Measurements from ENCODE around the gene INTS11. TPM values are rescaled to one million over a fixed set of nuclear protein-coding genes. Genes with fewer than 3 reads are reported as not detected.
A peak's percentile ranks its signal among the peaks of the same experiment; 100 is the strongest.

INTS11 gene
- total RNA-seq, 1 experiment from 2014 or later = 161 TPM

GRCh38 chr1:1371746-1372711 is 47.6 kb upstream of the INTS11 start:
- Histone ChIP-seq H3K27me3 (ENCODE audit: insufficient read depth, low read length) (no peaks in the 10 kb centered on the region), H3K79me2 (ENCODE audit: insufficient read depth, low read length) (peaks cover 29% of the 10 kb centered on the region), H3K4me2 (ENCODE audit: low read length) (peak overlapping the region; percentile 8), H3K4me3 (replicated peaks in 1 of 2; ENCODE audit: low read depth in 1 of 2, low read length in 2 of 2) (no peak overlapping the region), H3K9me3 (ENCODE audit: control insufficient read depth in 1 of 2, insufficient read depth in 1 of 2, low read depth in 1 of 2, low read length in 2 of 2) (peaks cover 0 to 4% of the 10 kb centered on the region in 2 experiments; a peak in 1 of 4 replicates), H3K9ac (ENCODE audit: low read length) (no peak overlapping the region), H3K4me1 (ENCODE audit: control insufficient read depth in 1 of 2, insufficient read depth in 2 of 2, low read length in 2 of 2) (peaks cover 14 to 33% of the 10 kb centered on the region in 2 experiments), H3K27ac (ENCODE audit: low read depth, low read length) (peak overlapping the region; percentile 27; the same call in 1 of the 2 replicates), H3K9me2 (ENCODE audit: insufficient read depth) (no peaks in the 10 kb centered on the region), H3K36me3 (ENCODE audit: control insufficient read depth in 1 of 2, insufficient read depth in 2 of 2, low read length in 2 of 2) (peaks cover 0 to 11% of the 10 kb centered on the region in 2 experiments; a peak in 1 of 4 replicates), H4K20me1 (ENCODE audit: insufficient read depth) (no peaks in the 10 kb centered on the region), H2AFZ (ENCODE audit: low read depth, low read length, poor library complexity, severe bottlenecking) (no peak overlapping the region)
- ATAC-seq (peak; percentile 52), DNase-seq (ENCODE audit: low read depth, low spot score) (no peak)
- CTCF ChIA-PET = interaction anchor here (0.6 kb wide), 1 partner anchor 134 kb away, joined by 3 read pairs; no protein-coding TSS in a partner anchor
- RAD21 ChIA-PET (ENCODE audit: low non-redundant PET in 1 of 2, low total read pairs in 2 of 2, uncharacterized antibody in 2 of 2, unreplicated experiment in 2 of 2) = interaction anchor here in 1 of 2 experiments (1.1 kb wide), 1 partner anchor 12 kb away, joined by 3 read pairs; no protein-coding TSS in a partner anchor
- intact Hi-C loops (cut with micrococcal nuclease) = no loop called here
- BruUV-seq (replicated peaks) = no TSS peak
- TF ChIP-seq CTCF (IDR thresholded peaks at IDR 0.05 in 2 of 3, conservative IDR thresholded peaks at IDR 0.05 in 1 of 3; ENCODE audit: borderline replicate concordance in 1 of 3, insufficient read depth in 1 of 3, low read depth in 2 of 3, low read length in 2 of 3) (peak; percentile 86 to 97 (median 87)), POLR2AphosphoS5 (IDR thresholded peaks at IDR 0.05; ENCODE audit: low read depth, low read length) (peak; percentile 22; the same call in 1 of the 2 replicates), EZH2 (IDR thresholded peaks at IDR 0.05) (no peak), RAD21 (IDR thresholded peaks at IDR 0.05; ENCODE audit: low read depth) (peak; percentile 80)
- POLR2A ChIA-PET = interaction anchor here (0.5 to 1.1 kb wide), 2 partner anchors 24 to 71 kb away, joined by 3 read pairs; no protein-coding TSS in a partner anchor

Data from HCT116 (cell line).